GM23338 (cell line): ENCODE results near the gene NCAPG. TPM values are rescaled to one million over a fixed set of nuclear protein-coding genes. Genes with fewer than 3 reads are reported as not detected.
"Not testable (repeated sequence)": the region's sequence is repeated elsewhere in the genome, so short reads cannot be mapped to it uniquely, and the experiment has no call there.

Experiments used
- ATAC-seq: fragments of 200-7000 bp; cut with Tn5 transposase; 3 replicates; pipeline ENCODE4 v1.9.1; 2020
- DNase-seq: peaks from one replicate; pipeline ENCODE4 v3.0.0-alpha.2; 2015; ENCODE audit warnings: low spot score
- H2AFZ ChIP-seq: fragments of 200-600 bp; sonication (generic); 2 replicates; pipeline ENCODE4 v1.8.0; 2016; ENCODE audit warnings: antibody characterized with exemption, mild to moderate bottlenecking, moderate library complexity
- H3F3A ChIP-seq: fragments of 200-600 bp; sonication (generic); replicated peaks from 2 replicates; pipeline ENCODE4 v1.8.0; 2017; ENCODE audit warnings: antibody characterized with exemption, mixed run types, low read depth
- H3K27ac ChIP-seq: fragments of 200-600 bp; sonication (generic); 2 replicates; pipeline ENCODE4 v1.6.1; 2016; ENCODE audit warnings: low read depth
- H3K27me3 ChIP-seq: fragments of 200-600 bp; sonication (generic); 2 replicates; pipeline ENCODE4 v1.8.0; 2016; ENCODE audit warnings: mild to moderate bottlenecking, mixed run types, moderate library complexity; ENCODE audit not compliant: insufficient read depth
- H3K36me3 ChIP-seq: fragments of 200-600 bp; sonication (generic); 2 replicates; pipeline ENCODE4 v1.8.0; 2016; ENCODE audit warnings: mild to moderate bottlenecking; ENCODE audit not compliant: insufficient read depth
- H3K4me1 ChIP-seq: fragments of 200-600 bp; sonication (generic); 2 replicates; pipeline ENCODE4 v1.8.0; 2016; ENCODE audit warnings: mild to moderate bottlenecking, moderate library complexity; ENCODE audit not compliant: insufficient read depth
- H3K4me2 ChIP-seq: fragments of 200-600 bp; sonication (generic); 2 replicates; pipeline ENCODE4 v1.7.1; 2017; ENCODE audit warnings: mixed run types
- H3K4me3 ChIP-seq: fragments of 200-600 bp; sonication (generic); 2 replicates; pipeline ENCODE4 v1.6.1; 2016; ENCODE audit warnings: mixed run types
- H3K79me2 ChIP-seq: fragments of 200-600 bp; sonication (generic); replicated peaks from 2 replicates; pipeline ENCODE4 v1.8.0; 2017; ENCODE audit warnings: mild to moderate bottlenecking; ENCODE audit not compliant: insufficient read depth
- H3K9me2 ChIP-seq: fragments of 200-600 bp; sonication (generic); 2 replicates; pipeline ENCODE4 v1.8.0; 2017; ENCODE audit not compliant: insufficient read depth
- H4K20me1 ChIP-seq: fragments of 200-600 bp; sonication (generic); replicated peaks from 2 replicates; pipeline ENCODE4 v1.8.0; 2017; ENCODE audit warnings: mild to moderate bottlenecking; ENCODE audit not compliant: insufficient read depth
- H3K27ac Mint-ChIP-seq: 2 replicates; pipeline ENCODE4 v1.8.0; 2020; ENCODE audit warnings: inconsistent platforms, mild to moderate bottlenecking, moderate library complexity, mixed read lengths
- H3K27me3 Mint-ChIP-seq: 3 replicates; pipeline ENCODE4 v1.8.0; 2022; ENCODE audit warnings: low read depth, mild to moderate bottlenecking, moderate library complexity, mixed read lengths, inconsistent platforms; ENCODE audit not compliant: insufficient read depth, poor library complexity
- H3K36me3 Mint-ChIP-seq: 3 replicates; pipeline ENCODE4 v1.8.0; 2021; ENCODE audit warnings: low read depth, mild to moderate bottlenecking, inconsistent platforms, moderate library complexity, mixed read lengths
- H3K4me1 Mint-ChIP-seq: 3 replicates; pipeline ENCODE4 v1.8.0; 2020; ENCODE audit warnings: mild to moderate bottlenecking, inconsistent platforms, mixed read lengths
- H3K4me3 Mint-ChIP-seq: 3 replicates; pipeline ENCODE4 v1.8.0; 2021; ENCODE audit warnings: moderate library complexity, mild to moderate bottlenecking, inconsistent platforms, mixed read lengths
- H3K9me3 Mint-ChIP-seq: 3 replicates; pipeline ENCODE4 v1.8.0; 2020; ENCODE audit warnings: moderate library complexity, mild to moderate bottlenecking, inconsistent platforms, mixed read lengths
- CTCF ChIP-seq, 2 experiments: fragments of 200-600 bp in 1 of 2; sonication (generic) in 1 of 2; conservative IDR thresholded peaks; 2 replicates each; pipeline versions ENCODE4 v1.5.1 to v1.6.1; 2016 to 2017; ENCODE audit warnings: antibody characterized with exemption in 2 of 2, low read depth in 2 of 2, mild to moderate bottlenecking in 2 of 2, moderate library complexity in 1 of 2
- EZH2 ChIP-seq: fragments of 200-600 bp; sonication (generic); IDR thresholded peaks from one replicate; pipeline ENCODE4 v1.8.0; 2017; ENCODE audit warnings: antibody characterized with exemption, mild to moderate bottlenecking, low read depth; ENCODE audit not compliant: unreplicated experiment
- EZH2phosphoT487 ChIP-seq: fragments of 200-600 bp; sonication (generic); IDR thresholded peaks from one replicate; pipeline ENCODE4 v1.8.1; 2018; ENCODE audit warnings: antibody characterized with exemption; ENCODE audit not compliant: unreplicated experiment
- JUNB ChIP-seq: IDR thresholded peaks from one replicate; pipeline ENCODE4 v1.6.1; 2016; ENCODE audit warnings: antibody characterized with exemption; ENCODE audit not compliant: unreplicated experiment
- NANOG ChIP-seq: IDR thresholded peaks from 2 replicates; pipeline ENCODE4 v1.6.1; 2016; ENCODE audit warnings: antibody characterized with exemption, borderline replicate concordance
- POLR2AphosphoS5 ChIP-seq: IDR thresholded peaks from 2 replicates; pipeline ENCODE4 v1.6.1; 2016; ENCODE audit warnings: antibody characterized with exemption, low read depth
- REST ChIP-seq: IDR thresholded peaks from one replicate; pipeline ENCODE4 v1.6.1; 2018; ENCODE audit warnings: antibody characterized with exemption; ENCODE audit not compliant: unreplicated experiment
- STAT1 ChIP-seq: IDR thresholded peaks from one replicate; pipeline ENCODE4 v1.6.1; 2016; ENCODE audit warnings: antibody characterized with exemption; ENCODE audit not compliant: unreplicated experiment
- ZNF331 ChIP-seq: fragments of 250-450 bp; sonication (Bioruptor Pico); IDR thresholded peaks from 2 replicates; pipeline ENCODE4 v1.5.0; 2020; ENCODE audit warnings: low read depth, mild to moderate bottlenecking, moderate library complexity
- polyA plus RNA-seq: library from polyadenylated mRNA; unstranded; fragments of >200 nt; fragmentation: Nextera tagmentation; extraction: Ambion mirVana; gene quantifications from 2 replicates; pipeline ENCODE4 v1.2.1, GENCODE V29; 2016
- total RNA-seq: library from RNA; depleted of rRNA; stranded (reverse); fragments of >200 nt; shearing (Covaris generic); gene quantifications from 2 replicates; pipeline ENCODE4 v1.2.3, GENCODE V29; 2014

The NCAPG gene
- total and polyA plus RNA-seq, 2 experiments from 2014 or later = 24.4 to 45.8 TPM

GRCh38 chr4:17859793-17860406 is 49.1 kb downstream of the NCAPG start (continued):
- TF ChIP-seq REST (no peak), ZNF331 (no peak), EZH2 (no peak)

- DNase-seq, H3K4me2 ChIP-seq, H3K4me1 ChIP-seq, H3K27me3 ChIP-seq, H4K20me1 ChIP-seq, H3K79me2 ChIP-seq, H3K4me3 ChIP-seq, H3K4me1 Mint-ChIP-seq, H3K27ac Mint-ChIP-seq, H3K27me3 Mint-ChIP-seq, H3K36me3 ChIP-seq, H3F3A ChIP-seq, H3K27ac ChIP-seq, H2AFZ ChIP-seq, ATAC-seq, H3K9me2 ChIP-seq, H3K4me3 Mint-ChIP-seq: not testable (repeated sequence)
- Mint-ChIP-seq H3K36me3 (peaks cover 29% of the 10 kb centered on the region), H3K9me3 (peaks cover 27% of the 10 kb centered on the region)
Measured at GRCh38 chr4:17861906-17862305, 51.1 kb downstream of the NCAPG start.

GRCh38 chr4:17865866-17866363 is 55.1 kb downstream of the NCAPG start:
- Mint-ChIP-seq H3K27ac (no peak overlapping the region), H3K4me1 (peaks cover 5% of the 10 kb centered on the region; the same call in 2 of the 3 replicates), H3K27me3 (no peaks in the 10 kb centered on the region), H3K4me3 (no peak overlapping the region), H3K36me3 (peaks cover 29% of the 10 kb centered on the region), H3K9me3 (peaks cover 23% of the 10 kb centered on the region)
- H3K4me3 ChIP-seq = no peak overlapping the region
- no peak overlapping the region for H3K4me2 ChIP-seq
- H3F3A ChIP-seq = no peaks in the 10 kb centered on the region
- H3K9me2 ChIP-seq = peaks cover 6% of the 10 kb centered on the region
- H3K36me3 ChIP-seq = peaks cover 10% of the 10 kb centered on the region; the same call in 1 of the 2 replicates
- no peaks in the 10 kb centered on the region for H4K20me1 ChIP-seq
- H3K27me3 ChIP-seq = no peaks in the 10 kb centered on the region
- no peak overlapping the region for H2AFZ ChIP-seq
- H3K79me2 ChIP-seq = no peaks in the 10 kb centered on the region
- no peaks in the 10 kb centered on the region for H3K4me1 ChIP-seq
- ATAC-seq (no peak), DNase-seq (no peak)
- no peak overlapping the region for H3K27ac ChIP-seq
- TF ChIP-seq JUNB (no peak), CTCF (conservative IDR thresholded peaks at IDR 0.05; ENCODE audit: low read depth in 2 of 2) (no peak), NANOG (no peak), STAT1 (no peak), EZH2phosphoT487 (no peak), POLR2AphosphoS5 (no peak)
